ENCODE data around the gene DOC2B. TPM values are rescaled to one million over a fixed set of nuclear protein-coding genes. Genes with fewer than 3 reads are reported as not detected.
"Not testable (repeated sequence)": the region's sequence is repeated elsewhere in the genome, so short reads cannot be mapped to it uniquely, and the experiment has no call there.

DOC2B gene
- total RNA-seq, 1 experiment from 2014 or later, result not detected

GRCh38 chr17:199806-200545, 18.5 kb upstream of the DOC2B start:
- no peaks in the 10 kb centered on the region for H3K9me3 ChIP-seq
- ChIA-PET CTCF (no interaction called here), POLR2A (no interaction called here)
- no peaks in the 10 kb centered on the region for H3K36me3 ChIP-seq (ENCODE audit: control insufficient read depth, insufficient read depth, low read length)
- H3K4me1 Mint-ChIP-seq (ENCODE audit: low read depth, unreplicated experiment), result no peaks in the 10 kb centered on the region
- no peak for DNase-seq
- no peaks in the 10 kb centered on the region for H3K27me3 ChIP-seq (replicated peaks; ENCODE audit: control insufficient read depth, insufficient read depth, low read length)
- H3K27ac Mint-ChIP-seq (ENCODE audit: unreplicated experiment), result no peak overlapping the region
- no peak for TF ChIP-seq CTCF (IDR thresholded peaks at IDR 0.05; ENCODE audit: insufficient read depth in 1 of 2, low read depth in 1 of 2, low read length in 1 of 2, severe bottlenecking in 1 of 2, unreplicated experiment in 1 of 2)
- H3K27me3 Mint-ChIP-seq (ENCODE audit: insufficient read depth, unreplicated experiment), result peaks cover 10% of the 10 kb centered on the region
- no peaks in the 10 kb centered on the region for H3K4me1 ChIP-seq
- BruUV-seq (replicated peaks), result no TSS peak
- no peak overlapping the region for H3K4me3 Mint-ChIP-seq (ENCODE audit: unreplicated experiment)
- H3K36me3 Mint-ChIP-seq (ENCODE audit: insufficient read depth, unreplicated experiment), result peaks cover 2% of the 10 kb centered on the region
- no peaks in the 10 kb centered on the region for H3K9me3 Mint-ChIP-seq (ENCODE audit: unreplicated experiment)
- no peak overlapping the region for H3K4me3 ChIP-seq (ENCODE audit: low read depth, low read length)
- intact Hi-C loops (cut with micrococcal nuclease; ENCODE audit: unreplicated experiment), result no loop called here

- Histone ChIP-seq H3K4me1 (no peaks in the 10 kb centered on the region), H3K9me3 (no peaks in the 10 kb centered on the region), H3K4me3 (ENCODE audit: low read depth, low read length) (no peak overlapping the region), H3K36me3 (ENCODE audit: control insufficient read depth, insufficient read depth, low read length) (no peaks in the 10 kb centered on the region), H3K27me3 (replicated peaks; ENCODE audit: control insufficient read depth, insufficient read depth, low read length) (no peaks in the 10 kb centered on the region)
- TF ChIP-seq CTCF (IDR thresholded peaks at IDR 0.05; ENCODE audit: insufficient read depth in 1 of 2, low read depth in 1 of 2, low read length in 1 of 2, severe bottlenecking in 1 of 2, unreplicated experiment in 1 of 2), result no peak
- DNase-seq, result no peak
- Mint-ChIP-seq H3K9me3 (ENCODE audit: unreplicated experiment) (no peaks in the 10 kb centered on the region), H3K27me3 (ENCODE audit: insufficient read depth, unreplicated experiment) (peaks cover 7% of the 10 kb centered on the region), H3K27ac (ENCODE audit: unreplicated experiment) (no peak overlapping the region), H3K4me3 (ENCODE audit: unreplicated experiment) (no peak overlapping the region), H3K4me1 (ENCODE audit: low read depth, unreplicated experiment) (no peaks in the 10 kb centered on the region), H3K36me3 (ENCODE audit: insufficient read depth, unreplicated experiment) (no peaks in the 10 kb centered on the region)
- ChIA-PET POLR2A (no interaction called here), CTCF (interaction anchor here (1.0 kb wide), 1 partner anchor 782 kb away, joined by 3 read pairs; no protein-coding TSS in a partner anchor)
- intact Hi-C loops (cut with micrococcal nuclease; ENCODE audit: unreplicated experiment), result no loop called here
- BruUV-seq (replicated peaks), result no TSS peak
Measured at GRCh38 chr17:199191-199604, 17.7 kb upstream of the DOC2B start.

- H3K27ac Mint-ChIP-seq (ENCODE audit: unreplicated experiment); H3K4me3 Mint-ChIP-seq (ENCODE audit: unreplicated experiment); CTCF ChIA-PET; H3K4me1 Mint-ChIP-seq (ENCODE audit: low read depth, unreplicated experiment); intact Hi-C loops (cut with micrococcal nuclease; ENCODE audit: unreplicated experiment); H3K27me3 Mint-ChIP-seq (ENCODE audit: insufficient read depth, unreplicated experiment); H3K9me3 ChIP-seq; H3K27me3 ChIP-seq (replicated peaks; ENCODE audit: control insufficient read depth, insufficient read depth, low read length); BruUV-seq (replicated peaks); H3K36me3 ChIP-seq (ENCODE audit: control insufficient read depth, insufficient read depth, low read length); DNase-seq; H3K4me1 ChIP-seq; POLR2A ChIA-PET; H3K9me3 Mint-ChIP-seq (ENCODE audit: unreplicated experiment); H3K4me3 ChIP-seq (ENCODE audit: low read depth, low read length); H3K36me3 Mint-ChIP-seq (ENCODE audit: insufficient read depth, unreplicated experiment): not testable (repeated sequence)
Measured at GRCh38 chr17:198225-198624, 16.8 kb upstream of the DOC2B start.

All from Caco-2 (cell line).